HG03442 (cell line): ENCODE measurements around the gene NME2.

Experiments used
- ATAC-seq: cut with Tn5 transposase; IDR thresholded peaks from one replicate; pipeline ENCODE4 v1.9.1; 2021; ENCODE audit warnings: mild to moderate bottlenecking, moderate library complexity; ENCODE audit not compliant: unreplicated experiment

The NME2 gene

GRCh38 chr17:51200295-51200694 lies 34.1 kb downstream of the NME2 start:
- ATAC-seq: no peak

- no peak for ATAC-seq
Measured at GRCh38 chr17:51200846-51201245, 34.6 kb downstream of the NME2 start.

GRCh38 chr17:51203838-51204237 lies 37.6 kb downstream of the NME2 start:
- ATAC-seq: no peak

GRCh38 chr17:51214920-51215319 lies 48.7 kb downstream of the NME2 start:
- no peak for ATAC-seq

- ATAC-seq: no peak
Measured at GRCh38 chr17:51217946-51218345, 51.7 kb downstream of the NME2 start.

GRCh38 chr17:51221322-51221721 lies 55.1 kb downstream of the NME2 start:
- ATAC-seq: no peak
